K562 (cell line): ENCODE data around the gene UBN2. TPM values are rescaled to one million over a fixed set of nuclear protein-coding genes. Genes with fewer than 3 reads are reported as not detected.

Source experiments
- ARID3A ChIP-seq: IDR thresholded peaks from 2 replicates; pipeline ENCODE4 v1.6.1; 2012; ENCODE audit warnings: low read depth, low read length, improper control_type of control experiment, borderline replicate concordance
- BMI1 ChIP-seq: fragments of 150-350 bp; IDR thresholded peaks from 2 replicates; pipeline ENCODE4 v1.6.1; 2014; ENCODE audit warnings: low read length
- COPS2 ChIP-seq: fragments of 450-650 bp; conservative IDR thresholded peaks from 2 replicates; pipeline ENCODE4 v1.6.1; 2016; ENCODE audit warnings: mild to moderate bottlenecking, moderate library complexity
- ERF ChIP-seq: fragments of 450-650 bp; formaldehyde crosslinking; IDR thresholded peaks from 2 replicates; pipeline ENCODE4 v1.4.0; 2020; ENCODE audit warnings: mild to moderate bottlenecking, mixed read lengths
- ETV6 ChIP-seq, 3 experiments: fragments of 150-350 bp in 1 of 3; sonication (generic) in 1 of 3; formaldehyde crosslinking in 1 of 3; IDR thresholded peaks; 2 replicates each; pipeline versions ENCODE4 v1.6.1 to v1.8.0; 2014 to 2022; ENCODE audit warnings: borderline replicate concordance in 2 of 3, low read depth in 2 of 3, antibody characterized with exemption in 1 of 3, low read length in 1 of 3, mild to moderate bottlenecking in 1 of 3, missing genetic modification reagents in 1 of 3
- FOS ChIP-seq: IDR thresholded peaks from 3 replicates; pipeline ENCODE4 v1.6.1; 2011; ENCODE audit not compliant: insufficient read length; ENCODE audit errors: extremely low read depth
- FOSL1 ChIP-seq: fragments of 200-800 bp; sonication (Bioruptor generic); conservative IDR thresholded peaks from 2 replicates; pipeline ENCODE4 v1.6.1; 2016; ENCODE audit warnings: missing genetic modification characterization, missing compliant biosample characterization
- ILK ChIP-seq: fragments of 450-650 bp; IDR thresholded peaks from 2 replicates; pipeline ENCODE4 v1.6.1; 2016; ENCODE audit warnings: missing genetic modification characterization, low read depth, mild to moderate bottlenecking, missing compliant biosample characterization, moderate library complexity, borderline replicate concordance
- JUND ChIP-seq, 2 experiments: IDR thresholded peaks; 2 replicates in 1 of 2; 3 replicates in 1 of 2; pipeline ENCODE4 v1.6.1; 2011; ENCODE audit warnings: borderline replicate concordance in 2 of 2, low read depth in 2 of 2, low read length in 2 of 2, improper control_type of control experiment in 1 of 2, missing biosample characterization in 1 of 2, missing genetic modification characterization in 1 of 2, missing genetic modification reagents in 1 of 2
- KDM5B ChIP-seq: fragments of 200-600 bp; sonication (generic); IDR thresholded peaks from 2 replicates; pipeline ENCODE4 v1.6.1; 2012; ENCODE audit warnings: low read depth, mild to moderate bottlenecking, moderate library complexity, low read length, control low read depth, inconsistent platforms; ENCODE audit not compliant: insufficient replicate concordance
- NFXL1 ChIP-seq: fragments of 450-650 bp; formaldehyde crosslinking; IDR thresholded peaks from 2 replicates; pipeline ENCODE4 v1.4.0; 2021; ENCODE audit warnings: mild to moderate bottlenecking
- RBBP5 ChIP-seq: fragments of 200-600 bp; sonication (generic); IDR thresholded peaks from 2 replicates; pipeline ENCODE4 v1.6.1; 2012; ENCODE audit warnings: borderline replicate concordance, mild to moderate bottlenecking, low read length, control low read depth, inconsistent platforms; ENCODE audit not compliant: insufficient read depth, poor library complexity, severe bottlenecking
- RCOR1 ChIP-seq, 2 experiments: IDR thresholded peaks; 2 replicates each; pipeline ENCODE4 v1.6.1; 2012; ENCODE audit warnings: low read depth in 2 of 2, low read length in 2 of 2, borderline replicate concordance in 1 of 2, improper control_type of control experiment in 1 of 2
- SIN3B ChIP-seq: fragments of 450-650 bp; IDR thresholded peaks from 2 replicates; pipeline ENCODE4 v1.6.1; 2017; ENCODE audit warnings: low read depth, mild to moderate bottlenecking, moderate library complexity
- SMARCA4 ChIP-seq: fragments of 450-650 bp; IDR thresholded peaks from 2 replicates; pipeline ENCODE4 v1.6.1; 2016
- TCFL5 ChIP-seq: fragments of 250-450 bp; sonication (Bioruptor Pico); conservative IDR thresholded peaks from 2 replicates; pipeline ENCODE4 v1.6.1; 2021; ENCODE audit warnings: mild to moderate bottlenecking, moderate library complexity, matching md5 sums
- TEAD4 ChIP-seq, 2 experiments: sonication (generic) in 1 of 2; formaldehyde crosslinking in 1 of 2; IDR thresholded peaks; 2 replicates each; pipeline versions ENCODE4 v1.6.1 to v1.8.0; 2012 to 2022; ENCODE audit warnings: borderline replicate concordance in 1 of 2, inconsistent platforms in 1 of 2, low read length in 1 of 2, mild to moderate bottlenecking in 1 of 2, missing genetic modification reagents in 1 of 2
- TSHZ1 ChIP-seq: fragments of 250-450 bp; sonication (Bioruptor Pico); IDR thresholded peaks from 2 replicates; pipeline ENCODE4 v1.4.0; 2020; ENCODE audit warnings: mild to moderate bottlenecking, moderate library complexity
- ZBTB49 ChIP-seq: sonication (generic); formaldehyde crosslinking; IDR thresholded peaks from 2 replicates; pipeline ENCODE4 v1.8.0; 2022; ENCODE audit warnings: missing genetic modification reagents, mild to moderate bottlenecking, borderline replicate concordance
- ZNF780A ChIP-seq: fragments of 250-450 bp; sonication (Bioruptor Pico); IDR thresholded peaks from 2 replicates; pipeline ENCODE4 v1.5.0; 2021; ENCODE audit warnings: mild to moderate bottlenecking
- polyA plus RNA-seq, 8 experiments: library from polyadenylated mRNA; depleted of rRNA in 4 of 8; stranded (reverse) in 5 of 8; unstranded in 3 of 8; fragments of >200 nt; fragmentation: Nextera tagmentation in 2 of 8; fragmentation: Illumina TruSeq in 1 of 8; extraction: Ambion mirVana in 2 of 8; extraction: Trizol in 1 of 8; gene quantifications; 2 replicates each; pipeline versions ENCODE4 v1.2.1 to v1.2.3, GENCODE V29; 2011 to 2014; ENCODE audit warnings: inconsistent platforms in 1 of 8, missing spikeins in 1 of 8
- total RNA-seq, 7 experiments: library from RNA; depleted of rRNA in 6 of 7; stranded (reverse); fragments of >200 nt in 6 of 7; fragmentation: Illumina TruSeq in 2 of 7; extraction: Trizol in 2 of 7; gene quantifications; 2 replicates each; pipeline versions ENCODE4 v1.2.1 to v1.2.3, GENCODE V29; 2011 to 2021; ENCODE audit warnings: low replicate concordance in 1 of 7

Gene UBN2
- total and polyA plus RNA-seq, 9 of the 15 experiments (the other 6 are each of a cell fraction or from before 2014, with no cell fraction given), result 1.2 to 19.5 (median 9.9) TPM

GRCh38 chr7:139181404-139181803 is 49.6 kb upstream of the UBN2 start (continued):
- TF ChIP-seq TEAD4 (IDR thresholded peaks at IDR 0.05; ENCODE audit: low read length) (peak; percentile 55; the same call in 1 of the 2 replicates), TEAD4 (CRISPR knock-in tag; IDR thresholded peaks at IDR 0.05; ENCODE audit: borderline replicate concordance) (no peak), SIN3B (no peak), RCOR1 (IDR thresholded peaks at IDR 0.05; ENCODE audit: borderline replicate concordance in 1 of 2, low read depth in 2 of 2, low read length in 2 of 2) (no peak), ARID3A (peak; percentile 70; the same call in 1 of the 2 replicates), FOSL1 (tag) (peak; percentile 49), ZNF780A (CRISPR knock-in tag) (no peak), SMARCA4 (peak; percentile 64), BMI1 (no peak), FOS (no peak), TSHZ1 (CRISPR knock-in tag) (no peak), COPS2 (no peak), JUND (IDR thresholded peaks at IDR 0.05; ENCODE audit: borderline replicate concordance, low read depth, low read length) (peak; percentile 59; the same call in 1 of the 2 replicates), JUND (tag; IDR thresholded peaks at IDR 0.05; ENCODE audit: borderline replicate concordance, low read depth, low read length) (no peak), ETV6 (IDR thresholded peaks at IDR 0.05; ENCODE audit: borderline replicate concordance in 1 of 2, low read depth in 2 of 2, low read length in 1 of 2) (no peak), ETV6 (CRISPR knock-in tag; IDR thresholded peaks at IDR 0.05; ENCODE audit: borderline replicate concordance) (no peak), ERF (CRISPR knock-in tag) (no peak), RBBP5 (no peak), TCFL5 (CRISPR knock-in tag) (no peak), KDM5B (no peak), ZBTB49 (CRISPR knock-in tag) (no peak), NFXL1 (no peak), ILK (tag) (no peak)
